IMR-90 (cell line): ENCODE results near the gene NEK9. TPM values are rescaled to one million over a fixed set of nuclear protein-coding genes. Genes with fewer than 3 reads are reported as not detected.

Experiments used
- ATAC-seq: fragments of 200-7000 bp; cut with Tn5 transposase; 2 replicates; pipeline ENCODE4 v1.9.1; 2020; ENCODE audit warnings: low read depth, mild to moderate bottlenecking, moderate library complexity
- BruUV-seq: library from RNA; stranded (reverse); fragments of 400-500 nt; replicated peaks from 2 replicates; lab custom pipeline; 2021; lab: Mats Ljungman, UMichigan
- CTCF ChIA-PET: fragments of 300-600 bp; formaldehyde crosslinking; extraction: SDS; loops from one replicate; lab custom pipeline; 2021; ENCODE audit warnings: antibody characterized with exemption; lab: Yijun Ruan, JAX
- POLR2A ChIA-PET: fragments of 300-600 bp; sonication (Branson Sonifier 250); formaldehyde crosslinking; loops from one replicate; lab custom pipeline; 2022; ENCODE audit warnings: antibody characterized with exemption; ENCODE audit not compliant: unreplicated experiment; lab: Charles Lee
- DNase-seq: peaks from one replicate; pipeline ENCODE4 v3.0.0; 2013
- H2AFZ ChIP-seq: replicated peaks from 2 replicates; pipeline ENCODE3; 2013; ENCODE audit warnings: low read length, mild to moderate bottlenecking; ENCODE audit not compliant: poor library complexity
- H2AK5ac ChIP-seq: 2 replicates; pipeline ENCODE4 v1.6.1; 2013; ENCODE audit warnings: low read depth, low read length, inconsistent platforms
- H2AK9ac ChIP-seq: replicated peaks from 2 replicates; pipeline ENCODE3; 2013; ENCODE audit warnings: mild to moderate bottlenecking, low read depth, low read length, moderate library complexity; ENCODE audit not compliant: poor library complexity
- H2BK120ac ChIP-seq: 2 replicates; pipeline ENCODE4 v1.6.1; 2013; ENCODE audit warnings: low read depth, low read length, inconsistent platforms
- H2BK15ac ChIP-seq: 3 replicates; pipeline ENCODE4 v1.6.1; 2013; ENCODE audit warnings: low read depth, low read length, inconsistent platforms
- H2BK20ac ChIP-seq: 2 replicates; pipeline ENCODE4 v1.6.1; 2013; ENCODE audit warnings: low read depth, mild to moderate bottlenecking, inconsistent platforms, low read length, moderate library complexity
- H2BK5ac ChIP-seq: 2 replicates; pipeline ENCODE4 v1.6.1; 2013; ENCODE audit warnings: mild to moderate bottlenecking, low read depth, low read length, inconsistent platforms; ENCODE audit not compliant: poor library complexity, severe bottlenecking
- H3K14ac ChIP-seq: replicated peaks from 2 replicates; pipeline ENCODE4 v1.6.1; 2013; ENCODE audit warnings: low read depth, low read length, inconsistent platforms
- H3K18ac ChIP-seq: 2 replicates; pipeline ENCODE4 v1.6.1; 2013; ENCODE audit warnings: low read depth, low read length, control low read depth
- H3K23ac ChIP-seq: 2 replicates; pipeline ENCODE4 v1.6.1; 2013; ENCODE audit warnings: low read depth, low read length, inconsistent platforms
- H3K27ac ChIP-seq: 2 replicates; pipeline ENCODE4 v1.5.1; 2013; ENCODE audit warnings: mild to moderate bottlenecking, control low read depth, low read length; ENCODE audit not compliant: insufficient read depth
- H3K27me3 ChIP-seq: 2 replicates; pipeline ENCODE4 v1.6.1; 2013; ENCODE audit warnings: low read length; ENCODE audit not compliant: control insufficient read depth, insufficient read depth
- H3K36me3 ChIP-seq: 2 replicates; pipeline ENCODE4 v1.6.1; 2013; ENCODE audit warnings: low read length, mixed read lengths; ENCODE audit not compliant: control insufficient read depth, insufficient read depth
- H3K4ac ChIP-seq: 2 replicates; pipeline ENCODE4 v1.6.1; 2013; ENCODE audit warnings: low read depth, low read length, inconsistent platforms
- H3K4me1 ChIP-seq: 2 replicates; pipeline ENCODE4 v1.6.1; 2013; ENCODE audit warnings: low read length, mixed read lengths; ENCODE audit not compliant: control insufficient read depth, insufficient read depth
- H3K4me2 ChIP-seq: 2 replicates; pipeline ENCODE4 v1.6.1; 2013; ENCODE audit warnings: low read depth, mild to moderate bottlenecking, control low read depth, low read length, moderate library complexity
- H3K4me3 ChIP-seq: 2 replicates; pipeline ENCODE4 v1.5.1; 2013; ENCODE audit warnings: low read depth, mild to moderate bottlenecking, control low read depth, low read length, moderate library complexity; ENCODE audit not compliant: insufficient read depth
- H3K56ac ChIP-seq: 2 replicates; pipeline ENCODE4 v1.6.1; 2013; ENCODE audit warnings: low read length, inconsistent platforms; ENCODE audit not compliant: insufficient read depth; ENCODE audit errors: extremely low read depth
- H3K79me1 ChIP-seq, 2 experiments: 2 replicates each; pipeline ENCODE4 v1.6.1; 2013; ENCODE audit warnings: low read length in 2 of 2, inconsistent platforms in 1 of 2, low read depth in 1 of 2
- H3K9ac ChIP-seq: 2 replicates; pipeline ENCODE4 v1.6.1; 2013; ENCODE audit warnings: low read depth, low read length, control low read depth
- H3K9me1 ChIP-seq: 2 replicates; pipeline ENCODE4 v1.6.1; 2013; ENCODE audit warnings: low read length, inconsistent platforms; ENCODE audit not compliant: insufficient read depth
- H3K9me3 ChIP-seq: 2 replicates; pipeline ENCODE4 v1.6.1; 2013; ENCODE audit warnings: low read length; ENCODE audit not compliant: control insufficient read depth, insufficient read depth
- H4K20me1 ChIP-seq: 2 replicates; pipeline ENCODE4 v1.6.1; 2013; ENCODE audit warnings: low read length, inconsistent platforms; ENCODE audit not compliant: insufficient read depth
- H4K5ac ChIP-seq: 2 replicates; pipeline ENCODE4 v1.6.1; 2013; ENCODE audit warnings: mild to moderate bottlenecking, low read depth, low read length, control low read depth
- H4K8ac ChIP-seq, 2 experiments: 2 replicates each; pipeline ENCODE4 v1.6.1; 2013; ENCODE audit warnings: low read depth in 2 of 2, low read length in 2 of 2, control low read depth in 1 of 2, inconsistent platforms in 1 of 2
- H4K91ac ChIP-seq: 2 replicates; pipeline ENCODE4 v1.6.1; 2013; ENCODE audit warnings: low read depth, low read length, inconsistent platforms; ENCODE audit not compliant: insufficient read depth
- BHLHE40 ChIP-seq: fragments of 150-350 bp; IDR thresholded peaks from 2 replicates; pipeline ENCODE4 v1.6.1; 2016; ENCODE audit warnings: mild to moderate bottlenecking, low read depth, low read length
- CEBPB ChIP-seq: IDR thresholded peaks from 2 replicates; pipeline ENCODE4 v1.6.1; 2012; ENCODE audit warnings: low read depth, low read length, improper control_type of control experiment
- CHD1 ChIP-seq: IDR thresholded peaks from 2 replicates; pipeline ENCODE4 v1.6.1; 2012; ENCODE audit warnings: low read depth, low read length, improper control_type of control experiment
- CTCF ChIP-seq: conservative IDR thresholded peaks from 2 replicates; pipeline ENCODE4 v1.5.1; 2012; ENCODE audit warnings: mild to moderate bottlenecking, low read depth, low read length, improper control_type of control experiment
- ELK1 ChIP-seq: fragments of 150-350 bp; IDR thresholded peaks from 2 replicates; pipeline ENCODE4 v1.6.1; 2016; ENCODE audit warnings: low read depth, mild to moderate bottlenecking, low read length, moderate library complexity, borderline replicate concordance
- FOS ChIP-seq: fragments of 150-350 bp; IDR thresholded peaks from 2 replicates; pipeline ENCODE4 v1.6.1; 2016; ENCODE audit warnings: low read depth, low read length
- MAZ ChIP-seq: IDR thresholded peaks from 2 replicates; pipeline ENCODE4 v1.6.1; 2012; ENCODE audit warnings: low read depth, mild to moderate bottlenecking, low read length, improper control_type of control experiment, moderate library complexity, borderline replicate concordance
- NFE2L2 ChIP-seq: fragments of 150-350 bp; IDR thresholded peaks from 2 replicates; pipeline ENCODE4 v1.6.1; 2016; ENCODE audit warnings: low read depth, mild to moderate bottlenecking, low read length
- RCOR1 ChIP-seq: IDR thresholded peaks from 2 replicates; pipeline ENCODE4 v1.6.1; 2012; ENCODE audit warnings: mild to moderate bottlenecking, low read length, improper control_type of control experiment; ENCODE audit not compliant: insufficient replicate concordance
- RFX5 ChIP-seq: IDR thresholded peaks from 2 replicates; pipeline ENCODE4 v1.8.0; 2012; ENCODE audit warnings: low read depth, mild to moderate bottlenecking, low read length, moderate library complexity
- SMC3 ChIP-seq: fragments of 150-350 bp; IDR thresholded peaks from 2 replicates; pipeline ENCODE4 v1.6.1; 2016; ENCODE audit warnings: low read depth, mild to moderate bottlenecking, antibody characterized with exemption, low read length, moderate library complexity
- USF2 ChIP-seq: fragments of 150-350 bp; IDR thresholded peaks from 2 replicates; pipeline ENCODE4 v1.6.1; 2017; ENCODE audit warnings: mild to moderate bottlenecking, antibody characterized with exemption, low read length, low read depth
- WGBS, 2 experiments: methylation state at CpG; one replicate each; pipeline versions ENCODE4 v1.1.5 to v1.1.7; 2013; ENCODE audit warnings: missing lambda C conversion rate in 2 of 2; ENCODE audit not compliant: insufficient read length in 1 of 2; ENCODE audit errors: extremely low coverage in 2 of 2; 5-methylcytosine and 5-hydroxymethylcytosine counted together
- dilution Hi-C: fragments of 300-500 bp; cut with HindIII; formaldehyde crosslinking; loops from one replicate; pipeline ENCODE4 v1.14.3; 2018; ENCODE audit warnings: low sequenced_read_pairs; ENCODE audit not compliant: unreplicated experiment
- in situ Hi-C: fragments of 300-500 bp; cut with MboI; formaldehyde crosslinking; loops from 3 replicates; pipeline ENCODE4 v1.14.3; 2019; ENCODE audit warnings: low sequenced_read_pairs, inconsistent platforms, mixed read lengths
- intact Hi-C: fragments of 100-400 bp; cut with micrococcal nuclease; formaldehyde crosslinking; loops from 2 replicates; pipeline ENCODE4 v1.10.0; 2022
- polyA plus RNA-seq, 3 experiments: library from polyadenylated mRNA; depleted of rRNA; stranded (reverse); fragments of >200 nt; gene quantifications; 2 replicates each; pipeline ENCODE4 v1.2.3, GENCODE V29; 2012; ENCODE audit warnings: low replicate concordance in 1 of 3
- total RNA-seq: library from RNA; depleted of rRNA; stranded (reverse); fragments of >200 nt; gene quantifications from 2 replicates; pipeline ENCODE4 v1.2.3, GENCODE V29; 2012

NEK9 gene
- total and polyA plus RNA-seq, 2 of the 4 experiments (the other 2 are of a cell fraction) = 22.9 to 23.2 TPM

- H3K4me3 ChIP-seq = no peak overlapping the region
- H3K9me3 ChIP-seq = no peaks in the 10 kb centered on the region
- no TSS peak for BruUV-seq
- no peak overlapping the region for H4K91ac ChIP-seq
- WGBS, 2 experiments = no CpG with 5 or more reads among the region's 7 CpGs
- H4K5ac ChIP-seq = no peak overlapping the region
- DNase-seq = no peak
- H2AFZ ChIP-seq = no peak overlapping the region
- no peak overlapping the region for H2BK15ac ChIP-seq
- no peak overlapping the region for H3K9ac ChIP-seq
- H4K20me1 ChIP-seq = no peaks in the 10 kb centered on the region
- intact Hi-C loops = no loop called here
- TF ChIP-seq BHLHE40 (no peak), RCOR1 (no peak), SMC3 (no peak), NFE2L2 (no peak), ELK1 (no peak), MAZ (no peak), USF2 (no peak), CHD1 (no peak), RFX5 (no peak), CEBPB (no peak), CTCF (no peak), FOS (no peak)
- ChIA-PET CTCF (no interaction called here), POLR2A (interaction anchor here (0.6 kb wide), 1 partner anchor 214 kb away, joined by 6 read pairs; no protein-coding TSS in a partner anchor)
- no peak overlapping the region for H2BK120ac ChIP-seq
- H3K9me1 ChIP-seq = no peaks in the 10 kb centered on the region
- no peak overlapping the region for H3K18ac ChIP-seq
- H3K14ac ChIP-seq = no peak overlapping the region
- no peak overlapping the region for H3K56ac ChIP-seq
- H3K23ac ChIP-seq = no peak overlapping the region
- H3K4ac ChIP-seq = no peak overlapping the region
- no peak overlapping the region for H2BK20ac ChIP-seq
- no peak overlapping the region for H4K8ac ChIP-seq
- no peak overlapping the region for H2AK5ac ChIP-seq
- H3K79me1 ChIP-seq = peaks cover 14 to 26% of the 10 kb centered on the region in 2 experiments
- H3K36me3 ChIP-seq = peaks cover 6% of the 10 kb centered on the region; the same call in 1 of the 2 replicates
- no peak overlapping the region for H3K4me2 ChIP-seq
- no peak overlapping the region for H2BK5ac ChIP-seq
- ATAC-seq = no peak
- H3K27me3 ChIP-seq = no peaks in the 10 kb centered on the region
- dilution Hi-C loops = no loop called here
- H3K4me1 ChIP-seq = peaks cover 7% of the 10 kb centered on the region; the same call in 1 of the 2 replicates
- in situ Hi-C loops = no loop called here
- no peak overlapping the region for H3K27ac ChIP-seq
- no peak overlapping the region for H2AK9ac ChIP-seq
Measured at GRCh38 chr14:75121552-75121951, 5.3 kb downstream of the NEK9 start.
